H1 (cell line): ENCODE results near the gene CPED1. TPM values are rescaled to one million over a fixed set of nuclear protein-coding genes. Genes with fewer than 3 reads are reported as not detected.

Experiments used
- CTCF ChIA-PET: fragments of 300-600 bp; sonication (Branson Sonifier 250); formaldehyde crosslinking; loops from one replicate; lab custom pipeline; 2021; ENCODE audit not compliant: partially characterized antibody; lab: Charles Lee
- POLR2A ChIA-PET: fragments of 300-600 bp; sonication (Branson Sonifier 250); formaldehyde crosslinking; loops from one replicate; lab custom pipeline; 2021; ENCODE audit warnings: inconsistent platforms; ENCODE audit not compliant: partially characterized antibody; lab: Charles Lee
- DNase-seq, 2 experiments: peaks; one replicate each; pipeline versions ENCODE4 v3.0.0 to v3.0.0-alpha.2; 2010 to 2022; ENCODE audit warnings: low spot score in 2 of 2, low read depth in 1 of 2, mixed read lengths in 1 of 2
- FAIRE-seq: peaks from 2 replicates; lab custom pipeline; 2011; peaks lifted over from hg19 to GRCh38; lab: Jason Lieb, UNC
- H2AFZ ChIP-seq: 2 replicates; pipeline ENCODE4 v1.8.1; 2012; ENCODE audit warnings: low read length, inconsistent platforms
- H2AK5ac ChIP-seq: 2 replicates; pipeline ENCODE4 v1.6.1; 2013; ENCODE audit warnings: low read depth, low read length
- H2BK120ac ChIP-seq: replicated peaks from 2 replicates; pipeline ENCODE3; 2013; ENCODE audit warnings: low read depth, low read length, inconsistent platforms
- H2BK12ac ChIP-seq: 2 replicates; pipeline ENCODE4 v1.6.1; 2013; ENCODE audit warnings: low read depth, low read length
- H2BK15ac ChIP-seq: 2 replicates; pipeline ENCODE4 v1.6.1; 2013; ENCODE audit warnings: low read length
- H2BK20ac ChIP-seq: 2 replicates; pipeline ENCODE4 v1.6.1; 2013; ENCODE audit warnings: low read length
- H2BK5ac ChIP-seq: 2 replicates; pipeline ENCODE4 v1.6.1; 2013; ENCODE audit warnings: low read depth, low read length
- H3K14ac ChIP-seq: 2 replicates; pipeline ENCODE4 v1.6.1; 2013; ENCODE audit warnings: inconsistent platforms; ENCODE audit not compliant: insufficient read length
- H3K18ac ChIP-seq: 2 replicates; pipeline ENCODE4 v1.6.1; 2013; ENCODE audit warnings: low read length; ENCODE audit errors: extremely low read depth
- H3K23ac ChIP-seq: 2 replicates; pipeline ENCODE4 v1.6.1; 2013; ENCODE audit warnings: inconsistent platforms; ENCODE audit not compliant: insufficient read length
- H3K23me2 ChIP-seq: 2 replicates; pipeline ENCODE4 v1.6.1; 2013; ENCODE audit warnings: low read depth, low read length
- H3K27ac ChIP-seq: 2 replicates; pipeline ENCODE4 v1.6.1; 2011; ENCODE audit warnings: low read depth, low read length, inconsistent platforms
- H3K27me3 ChIP-seq, 4 experiments: replicated peaks in 1 of 4; 1 replicate in 1 of 4; 2 replicates in 3 of 4; pipeline versions ENCODE4 v1.6.1 to v1.8.1; 2011 to 2013; ENCODE audit warnings: low read length in 3 of 4, mild to moderate bottlenecking in 3 of 4, inconsistent platforms in 2 of 4, mixed read lengths in 2 of 4, moderate library complexity in 1 of 4; ENCODE audit not compliant: control insufficient read depth in 3 of 4, insufficient read depth in 3 of 4; ENCODE audit errors: extremely low read depth in 1 of 4
- H3K36me3 ChIP-seq, 4 experiments: 2 replicates each; pipeline versions ENCODE4 v1.6.1 to v1.8.1; 2011 to 2013; ENCODE audit warnings: mild to moderate bottlenecking in 4 of 4, low read length in 3 of 4, moderate library complexity in 2 of 4, control low read depth in 1 of 4, inconsistent platforms in 1 of 4; ENCODE audit not compliant: insufficient read depth in 4 of 4, control insufficient read depth in 2 of 4
- H3K4ac ChIP-seq: replicated peaks from 2 replicates; pipeline ENCODE3; 2013; ENCODE audit warnings: low read length, low read depth, mixed read lengths, inconsistent platforms; ENCODE audit not compliant: insufficient read length
- H3K4me1 ChIP-seq, 4 experiments: replicated peaks in 1 of 4; 1 replicate in 1 of 4; 2 replicates in 3 of 4; pipeline versions ENCODE4 v1.6.1 to v1.8.1; 2011 to 2013; ENCODE audit warnings: low read length in 3 of 4, inconsistent platforms in 2 of 4, mixed read lengths in 1 of 4; ENCODE audit not compliant: insufficient read depth in 4 of 4, control insufficient read depth in 3 of 4
- H3K4me2 ChIP-seq, 2 experiments: 2 replicates each; pipeline versions ENCODE4 v1.6.1 to v1.8.1; 2011 to 2013; ENCODE audit warnings: low read depth in 2 of 2, low read length in 2 of 2, control low read depth in 1 of 2, inconsistent platforms in 1 of 2, mild to moderate bottlenecking in 1 of 2; ENCODE audit not compliant: insufficient read depth in 1 of 2
- H3K4me3 ChIP-seq, 4 experiments: fragments of 200-600, 300-600 bp in 1 of 4; sonication (generic), shearing (Covaris generic), sonication (Bioruptor Twin) in 1 of 4; 2 replicates each; pipeline versions ENCODE4 v1.5.1 to v1.8.1; 2011 to 2016; ENCODE audit warnings: low read length in 4 of 4, low read depth in 3 of 4, control low read depth in 2 of 4, inconsistent platforms in 2 of 4, mild to moderate bottlenecking in 2 of 4, mixed read lengths in 1 of 4, moderate library complexity in 1 of 4; ENCODE audit not compliant: insufficient read depth in 2 of 4; ENCODE audit errors: extremely low read depth in 1 of 4
- H3K56ac ChIP-seq: replicated peaks from 2 replicates; pipeline ENCODE3; 2013; ENCODE audit warnings: low read depth, mild to moderate bottlenecking, mixed read lengths, low read length, inconsistent platforms; ENCODE audit not compliant: insufficient read length
- H3K79me1 ChIP-seq: 2 replicates; pipeline ENCODE4 v1.6.1; 2013; ENCODE audit warnings: low read depth, low read length, control low read depth
- H3K79me2 ChIP-seq, 2 experiments: 2 replicates each; pipeline versions ENCODE4 v1.6.1 to v1.8.1; 2012 to 2013; ENCODE audit warnings: low read length in 2 of 2, mild to moderate bottlenecking in 2 of 2, inconsistent platforms in 1 of 2; ENCODE audit not compliant: insufficient read depth in 2 of 2, control insufficient read depth in 1 of 2
- H3K9ac ChIP-seq, 4 experiments: replicated peaks in 1 of 4; 1 replicate in 1 of 4; 2 replicates in 3 of 4; pipeline versions ENCODE4 v1.6.1 to v1.8.1; 2011 to 2013; ENCODE audit warnings: low read depth in 3 of 4, low read length in 3 of 4, control low read depth in 2 of 4, mild to moderate bottlenecking in 2 of 4, moderate library complexity in 2 of 4, inconsistent platforms in 1 of 4; ENCODE audit errors: extremely low read depth in 1 of 4
- H3K9me3 ChIP-seq, 2 experiments: 2 replicates each; pipeline versions ENCODE4 v1.6.1 to v1.8.1; 2012 to 2013; ENCODE audit warnings: mild to moderate bottlenecking in 2 of 2, moderate library complexity in 2 of 2, control low read depth in 1 of 2, inconsistent platforms in 1 of 2, low read depth in 1 of 2, low read length in 1 of 2, mixed read lengths in 1 of 2; ENCODE audit not compliant: insufficient read depth in 2 of 2
- H4K20me1 ChIP-seq, 2 experiments: replicated peaks in 1 of 2; 2 replicates each; pipeline versions ENCODE3 to v1.8.1; 2011 to 2013; ENCODE audit warnings: inconsistent platforms in 2 of 2, low read length in 2 of 2, mild to moderate bottlenecking in 1 of 2; ENCODE audit not compliant: insufficient read depth in 2 of 2, control insufficient read depth in 1 of 2
- H4K5ac ChIP-seq: 2 replicates; pipeline ENCODE4 v1.6.1; 2013; ENCODE audit warnings: low read length, low read depth, mixed read lengths, inconsistent platforms; ENCODE audit not compliant: insufficient read length
- H4K8ac ChIP-seq: 2 replicates; pipeline ENCODE4 v1.8.0; 2013; ENCODE audit warnings: mild to moderate bottlenecking, moderate library complexity, low read length, inconsistent platforms; ENCODE audit not compliant: insufficient read depth; ENCODE audit errors: extremely low read depth
- H4K91ac ChIP-seq: replicated peaks from 2 replicates; pipeline ENCODE3; 2013; ENCODE audit warnings: low read length, mixed read lengths, inconsistent platforms; ENCODE audit not compliant: insufficient read length
- ASH2L ChIP-seq: fragments of 200-600, 300-600 bp; sonication (generic); IDR thresholded peaks from one replicate; pipeline ENCODE4 v1.7.1; 2017; ENCODE audit warnings: low read length
- CBX5 ChIP-seq: fragments of 300-800, 300-1000 bp; sonication (generic); IDR thresholded peaks from 2 replicates; pipeline ENCODE4 v1.7.1; 2016; ENCODE audit warnings: antibody characterized with exemption, low read length, low read depth
- CBX8 ChIP-seq: fragments of 300-800, 300-1000 bp; sonication (generic); IDR thresholded peaks from 2 replicates; pipeline ENCODE4 v1.7.1; 2016; ENCODE audit warnings: low read depth, low read length, borderline replicate concordance
- CREB1 ChIP-seq: IDR thresholded peaks from 2 replicates; pipeline ENCODE4 v1.6.1; 2012; ENCODE audit warnings: inconsistent platforms
- MAFK ChIP-seq: IDR thresholded peaks from 2 replicates; pipeline ENCODE4 v1.6.1; 2012; ENCODE audit warnings: low read depth, mild to moderate bottlenecking, improper control_type of control experiment, low read length
- RXRA ChIP-seq: IDR thresholded peaks from 2 replicates; pipeline ENCODE4 v1.6.1; 2011; ENCODE audit warnings: low read depth, mild to moderate bottlenecking, low read length, moderate library complexity; ENCODE audit not compliant: insufficient read depth
- WGBS, 2 experiments: shearing (Covaris generic) in 1 of 2; methylation state at CpG; one replicate each; pipeline versions ENCODE4 v1.1.6 to v1.1.7; 2013 to 2015; ENCODE audit warnings: low lambda C conversion rate in 2 of 2, mixed read lengths in 2 of 2, inconsistent platforms in 1 of 2, low coverage in 1 of 2, missing lambda C conversion rate in 1 of 2; ENCODE audit not compliant: insufficient replicate concordance in 2 of 2, insufficient coverage in 1 of 2, insufficient read length in 1 of 2; ENCODE audit errors: extremely low coverage in 1 of 2, missing lambda C conversion rate in 1 of 2; 5-methylcytosine and 5-hydroxymethylcytosine counted together
- polyA plus RNA-seq, 7 experiments: library from polyadenylated mRNA; depleted of rRNA in 3 of 7; stranded (reverse) in 5 of 7; unstranded in 2 of 7; fragments of >200 nt in 5 of 7; fragments of 200-250 nt in 2 of 7; gene quantifications; 1 replicate in 5 of 7; 2 replicates in 1 of 7; 4 replicates in 1 of 7; pipeline versions ENCODE4 v1.2.1 to v1.2.3, GENCODE V29; 2011 to 2013; ENCODE audit warnings: missing spikeins in 2 of 7, mixed read lengths in 2 of 7
- total RNA-seq: library from RNA; stranded (reverse); fragmentation: NEBNext Ultra II Directional; extraction: Animal tissue kit (Norgen Biotek cat#: 25700); gene quantifications from 2 replicates; pipeline ENCODE4 v1.2.1, GENCODE V29; 2021
- TF ChIP-seq, protein P1 (sequence below): IDR thresholded peaks from 2 replicates; pipeline ENCODE4 v1.6.1; 2012; ENCODE audit warnings: inconsistent platforms

CPED1 gene
- total and polyA plus RNA-seq, 2 of the 8 experiments (the other 6 are each of a cell fraction or from before 2014, with no cell fraction given) = 0.08 to 0.39 TPM

GRCh38 chr7:120994512-120995410 lies 6.2 kb downstream of the CPED1 start:
- 83% methylated on average over 5 of the region's 5 CpGs; no CpG with 5 or more reads in 1 of the 2 experiments for WGBS, 2 experiments
- H4K5ac ChIP-seq = no peak overlapping the region
- H3K79me2 ChIP-seq = no peaks in the 10 kb centered on the region
- CTCF ChIA-PET = interaction anchor here (2.3 kb wide), 1 partner anchor 8 kb away, joined by 9 read pairs; no protein-coding TSS in a partner anchor
- no peak overlapping the region for H3K18ac ChIP-seq
- no peaks in the 10 kb centered on the region for H4K20me1 ChIP-seq
- no peak overlapping the region for H2BK5ac ChIP-seq
- no peak overlapping the region for H2BK15ac ChIP-seq
- H2AK5ac ChIP-seq = no peak overlapping the region
- H2AFZ ChIP-seq = no peak overlapping the region
- H3K79me1 ChIP-seq = no peaks in the 10 kb centered on the region
- H3K23ac ChIP-seq = no peak overlapping the region
- H3K36me3 ChIP-seq = no peaks in the 10 kb centered on the region
- no peak for FAIRE-seq
- no peak for DNase-seq
- H3K9ac ChIP-seq = no peak overlapping the region
- no peaks in the 10 kb centered on the region for H3K9me3 ChIP-seq
- H3K27ac ChIP-seq = no peak overlapping the region
- POLR2A ChIA-PET = no interaction called here
- no peak overlapping the region for H4K91ac ChIP-seq
- no peak overlapping the region for H2BK120ac ChIP-seq
- H3K4me1 ChIP-seq = no peaks in the 10 kb centered on the region
- H3K14ac ChIP-seq = no peak overlapping the region
- no peak overlapping the region for H2BK12ac ChIP-seq
- H3K4ac ChIP-seq = no peak overlapping the region
- TF ChIP-seq ASH2L (no peak), RXRA (no peak), CREB1 (no peak), CBX8 (no peak), CBX5 (no peak), MAFK (no peak)
- TF ChIP-seq, protein P1, sequence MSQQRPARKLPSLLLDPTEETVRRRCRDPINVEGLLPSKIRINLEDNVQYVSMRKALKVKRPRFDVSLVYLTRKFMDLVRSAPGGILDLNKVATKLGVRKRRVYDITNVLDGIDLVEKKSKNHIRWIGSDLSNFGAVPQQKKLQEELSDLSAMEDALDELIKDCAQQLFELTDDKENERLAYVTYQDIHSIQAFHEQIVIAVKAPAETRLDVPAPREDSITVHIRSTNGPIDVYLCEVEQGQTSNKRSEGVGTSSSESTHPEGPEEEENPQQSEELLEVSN = no peak
- TF ChIP-seq, all 59 proteins: peak for 0
- no peaks in the 10 kb centered on the region for H3K27me3 ChIP-seq
- no peak overlapping the region for H3K4me3 ChIP-seq
- H3K23me2 ChIP-seq = no peaks in the 10 kb centered on the region
- no peak overlapping the region for H4K8ac ChIP-seq
- H2BK20ac ChIP-seq = no peak overlapping the region
- no peak overlapping the region for H3K56ac ChIP-seq
- no peak overlapping the region for H3K4me2 ChIP-seq
